HepG2 (cell line): ENCODE data around the gene C11orf65. TPM values are rescaled to one million over a fixed set of nuclear protein-coding genes. Genes with fewer than 3 reads are reported as not detected.
A peak's percentile ranks its signal among the peaks of the same experiment; 100 is the strongest.

ENCODE experiments used
- BRD4 ChIP-seq: sonication (generic); formaldehyde crosslinking; IDR thresholded peaks from 2 replicates; pipeline ENCODE4 v1.4.0; 2020; ENCODE audit warnings: missing genetic modification reagents
- DBP ChIP-seq: sonication (generic); formaldehyde crosslinking; IDR thresholded peaks from 2 replicates; pipeline ENCODE4 v1.4.0; 2020; ENCODE audit warnings: missing genetic modification reagents; ENCODE audit errors: not compliant biosample characterization
- ETV6 ChIP-seq: sonication (generic); formaldehyde crosslinking; conservative IDR thresholded peaks from 2 replicates; pipeline ENCODE4 v1.4.0; 2020; ENCODE audit warnings: missing genetic modification reagents
- IRF1 ChIP-seq: sonication (generic); formaldehyde crosslinking; IDR thresholded peaks from 2 replicates; pipeline ENCODE4 v1.4.0; 2020; ENCODE audit warnings: low read depth, mild to moderate bottlenecking, missing genetic modification reagents
- LCORL ChIP-seq, 2 experiments: fragments of 450-650 bp in 1 of 2; sonication (generic) in 1 of 2; formaldehyde crosslinking in 1 of 2; IDR thresholded peaks; 2 replicates each; pipeline versions ENCODE4 v1.5.0 to v1.6.1; 2017 to 2020; ENCODE audit warnings: antibody characterized with exemption in 1 of 2, missing genetic modification reagents in 1 of 2
- MED1 ChIP-seq: sonication (generic); formaldehyde crosslinking; IDR thresholded peaks from 2 replicates; pipeline ENCODE4 v1.4.0; 2020; ENCODE audit warnings: missing genetic modification reagents
- NAIF1 ChIP-seq: sonication (generic); formaldehyde crosslinking; IDR thresholded peaks from 2 replicates; pipeline ENCODE4 v1.5.0; 2020; ENCODE audit warnings: mild to moderate bottlenecking, missing genetic modification reagents, borderline replicate concordance
- SPEN ChIP-seq: sonication (generic); formaldehyde crosslinking; IDR thresholded peaks from 2 replicates; pipeline ENCODE4 v1.5.1; 2020; ENCODE audit warnings: low read depth, mild to moderate bottlenecking, missing genetic modification reagents
- STAT5B ChIP-seq: sonication (generic); formaldehyde crosslinking; IDR thresholded peaks from 2 replicates; pipeline ENCODE4 v1.4.0; 2020; ENCODE audit warnings: missing genetic modification reagents
- ZFP91 ChIP-seq: sonication (generic); formaldehyde crosslinking; IDR thresholded peaks from 2 replicates; pipeline ENCODE4 v1.9.0; 2022; ENCODE audit warnings: missing genetic modification reagents, mild to moderate bottlenecking, borderline replicate concordance
- ZMAT3 ChIP-seq: sonication (generic); formaldehyde crosslinking; conservative IDR thresholded peaks from 2 replicates; pipeline ENCODE4 v1.7.0; 2021; ENCODE audit warnings: missing genetic modification reagents
- ZNF468 ChIP-seq: sonication (generic); formaldehyde crosslinking; IDR thresholded peaks from 2 replicates; pipeline ENCODE4 v1.8.0; 2022; ENCODE audit warnings: mild to moderate bottlenecking, moderate library complexity, missing genetic modification reagents
- ZNF563 ChIP-seq: sonication (generic); formaldehyde crosslinking; IDR thresholded peaks from 2 replicates; pipeline ENCODE4 v1.8.0; 2022; ENCODE audit warnings: mild to moderate bottlenecking, moderate library complexity, missing genetic modification reagents
- ZNF564 ChIP-seq: sonication (generic); formaldehyde crosslinking; IDR thresholded peaks from 2 replicates; pipeline ENCODE4 v1.8.1; 2023; ENCODE audit warnings: mild to moderate bottlenecking, missing genetic modification reagents
- polyA plus RNA-seq, 8 experiments: library from polyadenylated mRNA; depleted of rRNA in 3 of 8; stranded (reverse) in 7 of 8; unstranded in 1 of 8; fragments of >200 nt; fragmentation: Illumina TruSeq in 4 of 8; extraction: Trizol in 4 of 8; gene quantifications; 2 replicates each; pipeline versions ENCODE4 v1.2.1 to v1.2.3, GENCODE V29; 2011 to 2016; ENCODE audit warnings: low read depth in 4 of 8, missing spikeins in 1 of 8, mixed read lengths in 1 of 8; ENCODE audit not compliant: insufficient read depth in 1 of 8
- total RNA-seq, 5 experiments: library from RNA; depleted of rRNA; stranded (reverse); fragments of >200 nt; fragmentation: Illumina TruSeq; extraction: Trizol; gene quantifications; 2 replicates each; pipeline ENCODE4 v1.2.3, GENCODE V29; 2016; ENCODE audit warnings: low read depth in 1 of 5
- TF ChIP-seq, protein P1 (sequence below): IDR thresholded peaks from 2 replicates; pipeline ENCODE4 v1.6.1; 2016; ENCODE audit warnings: low read depth, missing genetic modification reagents, missing compliant biosample characterization
- TF ChIP-seq, protein P2 (sequence below): sonication (generic); formaldehyde crosslinking; IDR thresholded peaks from 2 replicates; pipeline ENCODE4 v1.8.0; 2023; ENCODE audit warnings: mild to moderate bottlenecking, missing genetic modification reagents
- TF ChIP-seq, protein P3 (sequence below): sonication (generic); formaldehyde crosslinking; IDR thresholded peaks from 2 replicates; pipeline ENCODE4 v1.5.0; 2020; ENCODE audit warnings: missing genetic modification reagents

The C11orf65 gene
- total and polyA plus RNA-seq, 2 of the 13 experiments (the other 11 are each of a cell fraction or from before 2014, with no cell fraction given): 0.38 to 0.42 TPM

DNA sequence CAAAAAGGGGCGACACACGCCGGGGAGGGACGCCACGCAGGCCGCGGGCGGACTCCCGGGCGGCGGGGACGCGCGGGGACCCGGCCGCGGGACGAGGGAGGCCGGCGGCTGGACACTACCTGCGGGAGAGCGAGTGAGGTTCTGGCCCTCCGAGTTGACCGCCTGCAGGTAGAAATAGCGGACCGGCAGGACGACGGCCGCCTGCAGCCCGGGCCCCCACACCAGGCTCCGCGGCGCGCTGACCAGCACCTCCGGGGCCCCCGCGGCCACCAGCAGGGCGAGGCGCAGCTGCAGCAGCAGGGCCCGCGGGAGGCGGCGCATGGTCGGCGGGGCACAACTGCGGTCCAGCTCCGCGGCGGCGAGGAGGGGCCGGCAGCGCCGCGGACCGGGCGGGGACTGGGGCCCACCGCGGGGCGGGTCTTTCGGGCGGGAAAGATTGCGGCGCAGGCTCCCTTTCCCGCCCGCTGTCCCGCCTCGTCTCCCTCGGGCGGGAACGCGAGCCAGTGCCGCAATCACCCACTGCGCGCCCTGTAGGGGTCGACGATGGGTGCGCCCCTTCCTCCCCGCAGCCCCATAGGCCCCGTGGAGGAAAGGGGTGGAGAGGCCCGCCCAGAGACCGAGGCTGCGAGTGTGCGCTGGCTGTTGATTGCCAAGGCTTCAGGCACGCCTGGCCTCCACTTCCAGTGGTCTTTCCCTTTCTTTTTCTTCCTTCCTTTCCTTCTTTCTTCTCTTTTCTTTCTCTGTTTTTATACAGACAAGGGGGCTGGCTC lies 30.9 kb upstream of the C11orf65 start, which contains the start of gene POGLUT3 (continued):
- no peak; the same call in 1 of the 2 replicates for TF ChIP-seq IRF1 (CRISPR knock-in tag)
- peak; percentile 79 for TF ChIP-seq DBP
- TF ChIP-seq ZFP91 (CRISPR knock-in tag): peak; percentile 76
- TF ChIP-seq, protein P1, sequence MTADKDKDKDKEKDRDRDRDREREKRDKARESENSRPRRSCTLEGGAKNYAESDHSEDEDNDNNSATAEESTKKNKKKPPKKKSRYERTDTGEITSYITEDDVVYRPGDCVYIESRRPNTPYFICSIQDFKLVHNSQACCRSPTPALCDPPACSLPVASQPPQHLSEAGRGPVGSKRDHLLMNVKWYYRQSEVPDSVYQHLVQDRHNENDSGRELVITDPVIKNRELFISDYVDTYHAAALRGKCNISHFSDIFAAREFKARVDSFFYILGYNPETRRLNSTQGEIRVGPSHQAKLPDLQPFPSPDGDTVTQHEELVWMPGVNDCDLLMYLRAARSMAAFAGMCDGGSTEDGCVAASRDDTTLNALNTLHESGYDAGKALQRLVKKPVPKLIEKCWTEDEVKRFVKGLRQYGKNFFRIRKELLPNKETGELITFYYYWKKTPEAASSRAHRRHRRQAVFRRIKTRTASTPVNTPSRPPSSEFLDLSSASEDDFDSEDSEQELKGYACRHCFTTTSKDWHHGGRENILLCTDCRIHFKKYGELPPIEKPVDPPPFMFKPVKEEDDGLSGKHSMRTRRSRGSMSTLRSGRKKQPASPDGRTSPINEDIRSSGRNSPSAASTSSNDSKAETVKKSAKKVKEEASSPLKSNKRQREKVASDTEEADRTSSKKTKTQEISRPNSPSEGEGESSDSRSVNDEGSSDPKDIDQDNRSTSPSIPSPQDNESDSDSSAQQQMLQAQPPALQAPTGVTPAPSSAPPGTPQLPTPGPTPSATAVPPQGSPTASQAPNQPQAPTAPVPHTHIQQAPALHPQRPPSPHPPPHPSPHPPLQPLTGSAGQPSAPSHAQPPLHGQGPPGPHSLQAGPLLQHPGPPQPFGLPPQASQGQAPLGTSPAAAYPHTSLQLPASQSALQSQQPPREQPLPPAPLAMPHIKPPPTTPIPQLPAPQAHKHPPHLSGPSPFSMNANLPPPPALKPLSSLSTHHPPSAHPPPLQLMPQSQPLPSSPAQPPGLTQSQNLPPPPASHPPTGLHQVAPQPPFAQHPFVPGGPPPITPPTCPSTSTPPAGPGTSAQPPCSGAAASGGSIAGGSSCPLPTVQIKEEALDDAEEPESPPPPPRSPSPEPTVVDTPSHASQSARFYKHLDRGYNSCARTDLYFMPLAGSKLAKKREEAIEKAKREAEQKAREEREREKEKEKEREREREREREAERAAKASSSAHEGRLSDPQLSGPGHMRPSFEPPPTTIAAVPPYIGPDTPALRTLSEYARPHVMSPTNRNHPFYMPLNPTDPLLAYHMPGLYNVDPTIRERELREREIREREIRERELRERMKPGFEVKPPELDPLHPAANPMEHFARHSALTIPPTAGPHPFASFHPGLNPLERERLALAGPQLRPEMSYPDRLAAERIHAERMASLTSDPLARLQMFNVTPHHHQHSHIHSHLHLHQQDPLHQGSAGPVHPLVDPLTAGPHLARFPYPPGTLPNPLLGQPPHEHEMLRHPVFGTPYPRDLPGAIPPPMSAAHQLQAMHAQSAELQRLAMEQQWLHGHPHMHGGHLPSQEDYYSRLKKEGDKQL (CRISPR knock-in tag): 0 out of 2 replicates have a peak, but pooled peaks have one; percentile 28
- TF ChIP-seq, protein P2, sequence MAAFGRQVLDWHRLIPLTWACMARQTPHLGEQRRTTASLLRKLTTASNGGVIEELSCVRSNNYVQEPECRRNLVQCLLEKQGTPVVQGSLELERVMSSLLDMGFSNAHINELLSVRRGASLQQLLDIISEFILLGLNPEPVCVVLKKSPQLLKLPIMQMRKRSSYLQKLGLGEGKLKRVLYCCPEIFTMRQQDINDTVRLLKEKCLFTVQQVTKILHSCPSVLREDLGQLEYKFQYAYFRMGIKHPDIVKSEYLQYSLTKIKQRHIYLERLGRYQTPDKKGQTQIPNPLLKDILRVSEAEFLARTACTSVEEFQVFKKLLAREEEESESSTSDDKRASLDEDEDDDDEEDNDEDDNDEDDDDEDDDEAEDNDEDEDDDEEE (CRISPR knock-in tag): peak; percentile 69; the same call in 1 of the 2 replicates
- peak; percentile 55; the same call in 1 of the 2 replicates for TF ChIP-seq SPEN
- TF ChIP-seq NAIF1 (CRISPR knock-in tag): no peak
- 0 out of 2 replicates have a peak, but pooled peaks have one; percentile 53 for TF ChIP-seq ZNF468 (CRISPR knock-in tag)
- TF ChIP-seq STAT5B: 0 out of 2 replicates have a peak, but pooled peaks have one; percentile 28
- TF ChIP-seq ETV6 (CRISPR knock-in tag): peak; percentile 40; the same call in 1 of the 2 replicates
- peak; percentile 24 for TF ChIP-seq MED1 (CRISPR knock-in tag)
- peak; percentile 35; the same call in 1 of the 2 replicates for TF ChIP-seq BRD4 (CRISPR knock-in tag)
- TF ChIP-seq, protein P3, sequence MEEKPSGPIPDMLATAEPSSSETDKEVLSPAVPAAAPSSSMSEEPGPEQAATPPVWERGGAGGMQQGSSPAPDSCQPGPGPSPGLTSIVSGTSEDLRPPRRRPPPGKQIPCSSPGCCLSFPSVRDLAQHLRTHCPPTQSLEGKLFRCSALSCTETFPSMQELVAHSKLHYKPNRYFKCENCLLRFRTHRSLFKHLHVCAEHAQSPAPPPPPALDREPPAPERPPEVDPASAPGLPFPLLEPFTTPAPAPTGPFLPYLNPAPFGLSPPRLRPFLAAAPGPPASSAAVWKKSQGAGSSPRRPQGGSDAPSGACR (CRISPR knock-in tag): no peak
- no peak for TF ChIP-seq ZMAT3 (CRISPR knock-in tag)
- TF ChIP-seq ZNF564 (CRISPR knock-in tag): peak; percentile 35; the same call in 1 of the 2 replicates
- TF ChIP-seq ZNF563 (CRISPR knock-in tag): peak; percentile 95
- no peak for TF ChIP-seq LCORL (IDR thresholded peaks at IDR 0.05)
- TF ChIP-seq LCORL (CRISPR knock-in tag; IDR thresholded peaks at IDR 0.05): 0 out of 2 replicates have a peak, but pooled peaks have one; percentile 5
